ENCODE measurements around the gene SNAP47.

Gene SNAP47

GRCh38 chr1:227730630-227731151, 4.5 kb upstream of the SNAP47 start:
- peaks cover 28% of the 10 kb centered on the region for H3K4me1 ChIP-seq (ENCODE audit: low read length)
- no peak overlapping the region for H2AFZ ChIP-seq (ENCODE audit: low read length)
- H3K4me3 ChIP-seq (ENCODE audit: low read length), result no peak overlapping the region
- no peaks in the 10 kb centered on the region for H3K9me2 ChIP-seq (replicated peaks; ENCODE audit: insufficient read depth, low read length)
- H3K4me2 ChIP-seq (ENCODE audit: low read depth, low read length), result no peak overlapping the region; the same call in 1 of the 2 replicates
- no peaks in the 10 kb centered on the region for H3K9me3 ChIP-seq (replicated peaks; ENCODE audit: insufficient read depth, low read length)
- no peaks in the 10 kb centered on the region for H3K27me3 ChIP-seq (replicated peaks; ENCODE audit: insufficient read depth, low read length)
- no peak overlapping the region for H3K9ac ChIP-seq (ENCODE audit: low read length)
- peaks cover 25% of the 10 kb centered on the region for H3F3A ChIP-seq (ENCODE audit: insufficient read depth, low read length)
- H3K79me2 ChIP-seq (ENCODE audit: low read length), result peaks cover 37% of the 10 kb centered on the region
- 0 out of 2 replicates have a peak, but pooled peaks cover 12% of the 10 kb centered on the region for H3K36me3 ChIP-seq (replicated peaks; ENCODE audit: insufficient read depth, low read length)
- H4K20me1 ChIP-seq (ENCODE audit: insufficient read depth, low read length), result no peaks in the 10 kb centered on the region
- no peak for DNase-seq
- no peak overlapping the region for H3K27ac ChIP-seq (ENCODE audit: low read length)
- no peak for TF ChIP-seq EZH2 (optimal IDR thresholded peaks at IDR 0.05; ENCODE audit: low read depth, low read length)
- TF ChIP-seq EZH2phosphoT487 (IDR thresholded peaks at IDR 0.05; ENCODE audit: low read length), result no peak
- no peak for TF ChIP-seq CTCF (IDR thresholded peaks at IDR 0.05; ENCODE audit: low read length)

DNA sequence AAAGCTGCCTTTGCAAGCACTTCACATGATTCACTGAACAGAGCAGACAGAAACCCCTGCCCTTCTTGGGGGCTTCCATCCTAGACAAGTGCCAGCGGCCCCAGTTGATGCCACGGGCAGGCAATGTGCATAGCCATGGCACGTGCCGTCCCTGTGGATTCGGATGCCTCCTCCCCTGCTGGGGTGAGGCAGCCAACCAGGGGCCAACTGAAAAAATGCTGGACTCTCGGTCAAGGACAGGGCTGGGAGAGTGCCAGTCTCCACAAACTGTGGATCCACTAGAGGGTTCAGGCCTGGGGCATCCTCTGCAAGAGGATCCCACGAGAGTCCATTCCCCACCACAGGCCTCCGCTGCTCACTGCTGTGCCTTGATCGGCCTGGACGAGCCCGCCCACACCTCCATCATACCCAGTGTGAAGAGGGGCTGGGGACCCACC, 4.0 kb upstream of the SNAP47 start:
- no peak overlapping the region for H3K27ac ChIP-seq (ENCODE audit: low read length)
- H3K4me1 ChIP-seq (ENCODE audit: low read length), result peaks cover 28% of the 10 kb centered on the region
- H3K36me3 ChIP-seq (replicated peaks; ENCODE audit: insufficient read depth, low read length), result 0 out of 2 replicates have a peak, but pooled peaks cover 12% of the 10 kb centered on the region
- no peak overlapping the region for H2AFZ ChIP-seq (ENCODE audit: low read length)
- TF ChIP-seq CTCF (IDR thresholded peaks at IDR 0.05; ENCODE audit: low read length), result no peak
- TF ChIP-seq EZH2 (optimal IDR thresholded peaks at IDR 0.05; ENCODE audit: low read depth, low read length), result no peak
- no peak for TF ChIP-seq EZH2phosphoT487 (IDR thresholded peaks at IDR 0.05; ENCODE audit: low read length)
- no peak overlapping the region for H3K4me3 ChIP-seq (ENCODE audit: low read length)
- no peak overlapping the region for H3K4me2 ChIP-seq (ENCODE audit: low read depth, low read length)
- H3F3A ChIP-seq (ENCODE audit: insufficient read depth, low read length), result peaks cover 25% of the 10 kb centered on the region
- no peaks in the 10 kb centered on the region for H3K27me3 ChIP-seq (replicated peaks; ENCODE audit: insufficient read depth, low read length)
- peaks cover 43% of the 10 kb centered on the region for H3K79me2 ChIP-seq (ENCODE audit: low read length)
- no peaks in the 10 kb centered on the region for H4K20me1 ChIP-seq (ENCODE audit: insufficient read depth, low read length)
- H3K9me2 ChIP-seq (replicated peaks; ENCODE audit: insufficient read depth, low read length), result no peaks in the 10 kb centered on the region
- H3K9ac ChIP-seq (ENCODE audit: low read length), result no peak overlapping the region
- no peaks in the 10 kb centered on the region for H3K9me3 ChIP-seq (replicated peaks; ENCODE audit: insufficient read depth, low read length)
- DNase-seq, result no peak

- Histone ChIP-seq H3K4me2 (ENCODE audit: low read depth, low read length) (no peak overlapping the region), H3K9me2 (replicated peaks; ENCODE audit: insufficient read depth, low read length) (no peaks in the 10 kb centered on the region), H3F3A (ENCODE audit: insufficient read depth, low read length) (peaks cover 25% of the 10 kb centered on the region), H3K27ac (ENCODE audit: low read length) (no peak overlapping the region), H3K79me2 (ENCODE audit: low read length) (peaks cover 49% of the 10 kb centered on the region), H3K9ac (ENCODE audit: low read length) (no peak overlapping the region), H3K4me1 (ENCODE audit: low read length) (peaks cover 28% of the 10 kb centered on the region), H3K9me3 (replicated peaks; ENCODE audit: insufficient read depth, low read length) (no peaks in the 10 kb centered on the region), H3K27me3 (replicated peaks; ENCODE audit: insufficient read depth, low read length) (no peaks in the 10 kb centered on the region), H2AFZ (ENCODE audit: low read length) (no peak overlapping the region), H3K36me3 (replicated peaks; ENCODE audit: insufficient read depth, low read length) (0 out of 2 replicates have a peak, but pooled peaks cover 12% of the 10 kb centered on the region), H3K4me3 (ENCODE audit: low read length) (no peak overlapping the region), H4K20me1 (ENCODE audit: insufficient read depth, low read length) (no peaks in the 10 kb centered on the region)
- DNase-seq, result no peak
- TF ChIP-seq EZH2 (optimal IDR thresholded peaks at IDR 0.05; ENCODE audit: low read depth, low read length) (no peak), CTCF (IDR thresholded peaks at IDR 0.05; ENCODE audit: low read length) (no peak), EZH2phosphoT487 (IDR thresholded peaks at IDR 0.05; ENCODE audit: low read length) (no peak)
Measured at GRCh38 chr1:227731696-227732585, 3.3 kb upstream of the SNAP47 start.

Data from MM.1S (cell line).